Gastroesophageal sphincter (tissue), 4 donors: ENCODE measurements around the gene FAM120A. TPM values are rescaled to one million over a fixed set of nuclear protein-coding genes. Genes with fewer than 3 reads are reported as not detected.
"Not testable (repeated sequence)": the region's sequence is repeated elsewhere in the genome, so short reads cannot be mapped to it uniquely, and the experiment has no call there.

Experiments used
- ATAC-seq: fragments of 150-250 bp; one replicate; pipeline ENCODE4 v1.9.1; 2016; ENCODE audit warnings: mild to moderate bottlenecking, moderate library complexity
- H3K27ac ChIP-seq, 4 donors: fragments of 200-600 bp; sonication (generic) in 3 of 4; 1 replicate in 3 of 4; 2 replicates in 1 of 4; pipeline ENCODE4 v1.5.1; 2016 to 2019
- H3K27me3 ChIP-seq: fragments of 200-600 bp; sonication (generic); one replicate; pipeline ENCODE4 v1.5.1; 2019
- H3K36me3 ChIP-seq, 2 donors: fragments of 200-600 bp; sonication (generic); one replicate each; pipeline ENCODE4 v1.5.1; 2019; ENCODE audit warnings: control low read depth in 1 of 2
- H3K4me1 ChIP-seq, 3 donors: fragments of 200-600 bp; sonication (generic); 1 replicate in 2 of 3; 2 replicates in 1 of 3; pipeline ENCODE4 v1.5.1; 2016 to 2019; ENCODE audit warnings: control low read depth in 2 of 3
- H3K4me3 ChIP-seq, 2 donors: fragments of 200-600 bp; sonication (generic); one replicate each; pipeline ENCODE4 v1.5.1; 2019; ENCODE audit warnings: mild to moderate bottlenecking in 1 of 2, moderate library complexity in 1 of 2
- H3K9me3 ChIP-seq, 3 donors: fragments of 200-600 bp; sonication (generic); one replicate each; pipeline ENCODE4 v1.5.1; 2017 to 2019; ENCODE audit warnings: control low read depth in 2 of 3
- EP300 ChIP-seq: sonication (generic); formaldehyde crosslinking; IDR thresholded peaks from one replicate; pipeline ENCODE4 v1.6.1; 2017; ENCODE audit warnings: antibody characterized with exemption, mild to moderate bottlenecking
- POLR2A ChIP-seq, 2 donors: fragments of 450-650 bp; IDR thresholded peaks; one replicate each; pipeline ENCODE4 v1.6.1; 2017; ENCODE audit warnings: antibody characterized with exemption in 2 of 2, mild to moderate bottlenecking in 2 of 2, moderate library complexity in 1 of 2
- POLR2AphosphoS5 ChIP-seq: sonication (generic); formaldehyde crosslinking; IDR thresholded peaks from one replicate; pipeline ENCODE4 v1.6.1; 2017; ENCODE audit warnings: antibody characterized with exemption
- WGBS, 2 donors: methylation state at CpG; one replicate each; pipeline ENCODE4 v1.1.5; 2018; ENCODE audit warnings: low coverage in 1 of 2; 5-methylcytosine and 5-hydroxymethylcytosine counted together
- total RNA-seq, 4 donors: library from RNA; depleted of rRNA; stranded (reverse); fragments of >200 nt; gene quantifications; one replicate each; pipeline ENCODE4 v1.1.0, GENCODE V29; 2016
- TF ChIP-seq, protein P1 (sequence below), 4 experiments: fragments of 200-600 bp in 2 of 4; fragments of 450-650 bp in 2 of 4; sonication (generic) in 1 of 4; IDR thresholded peaks; one replicate each; pipeline ENCODE4 v1.5.1; 2017 to 2019; ENCODE audit warnings: antibody characterized with exemption in 4 of 4, mild to moderate bottlenecking in 2 of 4, moderate library complexity in 2 of 4

Gene FAM120A
- total RNA-seq, 4 donors from 2014 or later, result 68.6 to 116 (median 75.7) TPM

DNA sequence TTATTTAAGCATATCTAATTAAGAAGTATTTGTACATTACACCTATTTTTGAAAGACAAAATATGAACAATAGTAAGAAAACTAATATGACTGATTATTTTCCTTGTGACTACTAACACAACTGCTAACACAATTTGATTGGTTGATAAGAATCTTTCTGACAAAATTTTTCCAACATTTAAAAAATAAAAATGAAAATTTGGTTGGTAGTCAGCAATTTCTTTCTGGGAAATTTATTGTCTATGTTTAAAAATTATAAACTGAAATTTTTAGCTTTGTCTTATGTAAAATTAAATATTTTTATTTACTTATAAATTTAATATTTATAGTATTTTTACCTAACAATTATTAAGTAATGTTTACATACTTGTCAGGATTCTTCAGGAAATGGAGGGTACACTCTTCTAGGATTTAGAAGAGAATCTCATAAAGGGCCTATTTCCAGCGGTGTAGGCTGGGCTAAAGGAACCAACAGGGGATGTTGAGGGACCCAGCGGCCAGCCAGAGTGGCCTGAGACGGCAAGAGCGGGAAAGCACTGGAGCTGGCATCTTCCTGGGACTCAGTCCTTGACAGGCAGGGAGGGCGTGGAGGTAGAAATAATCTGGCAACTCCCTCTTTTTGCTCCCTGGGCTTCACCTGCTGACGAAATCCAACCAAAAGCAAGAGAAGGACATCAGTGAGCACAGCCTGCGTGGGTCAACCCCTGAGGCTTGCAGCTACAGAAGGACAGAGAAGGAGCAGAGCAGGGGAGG lies 14.7 kb upstream of the FAM120A start:
- no peaks in the 10 kb centered on the region for H3K4me1 ChIP-seq
- TF ChIP-seq, protein P1, sequence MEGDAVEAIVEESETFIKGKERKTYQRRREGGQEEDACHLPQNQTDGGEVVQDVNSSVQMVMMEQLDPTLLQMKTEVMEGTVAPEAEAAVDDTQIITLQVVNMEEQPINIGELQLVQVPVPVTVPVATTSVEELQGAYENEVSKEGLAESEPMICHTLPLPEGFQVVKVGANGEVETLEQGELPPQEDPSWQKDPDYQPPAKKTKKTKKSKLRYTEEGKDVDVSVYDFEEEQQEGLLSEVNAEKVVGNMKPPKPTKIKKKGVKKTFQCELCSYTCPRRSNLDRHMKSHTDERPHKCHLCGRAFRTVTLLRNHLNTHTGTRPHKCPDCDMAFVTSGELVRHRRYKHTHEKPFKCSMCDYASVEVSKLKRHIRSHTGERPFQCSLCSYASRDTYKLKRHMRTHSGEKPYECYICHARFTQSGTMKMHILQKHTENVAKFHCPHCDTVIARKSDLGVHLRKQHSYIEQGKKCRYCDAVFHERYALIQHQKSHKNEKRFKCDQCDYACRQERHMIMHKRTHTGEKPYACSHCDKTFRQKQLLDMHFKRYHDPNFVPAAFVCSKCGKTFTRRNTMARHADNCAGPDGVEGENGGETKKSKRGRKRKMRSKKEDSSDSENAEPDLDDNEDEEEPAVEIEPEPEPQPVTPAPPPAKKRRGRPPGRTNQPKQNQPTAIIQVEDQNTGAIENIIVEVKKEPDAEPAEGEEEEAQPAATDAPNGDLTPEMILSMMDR (IDR thresholded peaks at IDR 0.05), result no peak
- TF ChIP-seq EP300, result no peak
- no peak for TF ChIP-seq POLR2AphosphoS5
- no peak for TF ChIP-seq POLR2A (IDR thresholded peaks at IDR 0.05)
- H3K36me3 ChIP-seq, result no peaks in the 10 kb centered on the region
- no peaks in the 10 kb centered on the region for H3K9me3 ChIP-seq
- H3K27me3 ChIP-seq, result no peaks in the 10 kb centered on the region
- no peak overlapping the region for H3K27ac ChIP-seq
- ATAC-seq, result no peak
- 89 to 94% methylated on average over 2 to 7 of the region's 7 CpGs for WGBS, 2 donors
- H3K4me3 ChIP-seq, result no peak overlapping the region

DNA sequence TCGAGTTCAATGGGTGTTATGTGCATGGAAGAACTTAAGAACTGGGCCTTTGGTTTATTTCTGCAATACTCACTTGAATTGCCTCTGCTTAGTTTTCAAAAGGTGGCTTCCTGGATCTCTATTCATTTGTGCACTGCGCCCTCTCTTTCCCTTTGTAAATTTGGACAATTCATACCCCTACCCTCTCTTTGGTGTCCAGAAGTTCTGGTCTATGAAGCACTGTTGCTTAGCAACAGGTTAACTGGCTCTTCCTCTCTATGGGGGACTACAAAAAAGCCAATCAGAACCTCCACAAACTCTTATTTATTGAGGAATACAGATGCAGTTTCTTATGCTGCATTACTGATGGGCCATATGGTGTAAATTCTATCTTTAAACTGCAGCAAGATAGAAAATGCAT lies 13.5 kb upstream of the FAM120A start:
- no peaks in the 10 kb centered on the region for H3K4me1 ChIP-seq
- WGBS, 2 donors, result 69 to 83% methylated on average over 2 of the region's 2 CpGs
- H3K9me3 ChIP-seq, result no peaks in the 10 kb centered on the region
- H3K4me3 ChIP-seq, result no peak overlapping the region
- no peaks in the 10 kb centered on the region for H3K27me3 ChIP-seq
- no peaks in the 10 kb centered on the region for H3K36me3 ChIP-seq
- no peak overlapping the region for H3K27ac ChIP-seq
- TF ChIP-seq POLR2A (IDR thresholded peaks at IDR 0.05) (no peak), POLR2AphosphoS5 (no peak), EP300 (no peak)
- TF ChIP-seq, protein P1 (IDR thresholded peaks at IDR 0.05), result no peak
- ATAC-seq, result no peak

DNA sequence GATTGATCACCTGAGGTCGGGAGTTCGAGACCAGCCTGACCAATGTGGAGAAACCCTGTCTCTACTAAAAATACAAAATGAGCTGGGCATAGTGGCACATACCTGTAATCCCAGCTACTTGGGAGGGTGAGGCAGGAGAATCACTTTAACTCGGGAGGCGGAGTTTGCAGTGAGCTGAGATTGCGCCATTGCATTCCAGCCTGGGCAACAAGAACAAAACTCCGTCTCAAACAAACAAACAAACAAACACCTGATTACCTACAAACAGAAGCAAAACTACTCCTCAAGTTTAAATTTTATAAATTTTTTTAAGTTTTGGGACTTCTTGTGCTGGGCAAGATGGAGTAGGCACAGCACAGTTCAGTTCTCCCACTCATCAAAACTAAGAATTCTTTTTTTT lies 12.2 kb upstream of the FAM120A start:
- H3K27ac ChIP-seq, result not testable (repeated sequence)
- 95 to 100% methylated on average over 3 to 6 of the region's 6 CpGs for WGBS, 2 donors

DNA sequence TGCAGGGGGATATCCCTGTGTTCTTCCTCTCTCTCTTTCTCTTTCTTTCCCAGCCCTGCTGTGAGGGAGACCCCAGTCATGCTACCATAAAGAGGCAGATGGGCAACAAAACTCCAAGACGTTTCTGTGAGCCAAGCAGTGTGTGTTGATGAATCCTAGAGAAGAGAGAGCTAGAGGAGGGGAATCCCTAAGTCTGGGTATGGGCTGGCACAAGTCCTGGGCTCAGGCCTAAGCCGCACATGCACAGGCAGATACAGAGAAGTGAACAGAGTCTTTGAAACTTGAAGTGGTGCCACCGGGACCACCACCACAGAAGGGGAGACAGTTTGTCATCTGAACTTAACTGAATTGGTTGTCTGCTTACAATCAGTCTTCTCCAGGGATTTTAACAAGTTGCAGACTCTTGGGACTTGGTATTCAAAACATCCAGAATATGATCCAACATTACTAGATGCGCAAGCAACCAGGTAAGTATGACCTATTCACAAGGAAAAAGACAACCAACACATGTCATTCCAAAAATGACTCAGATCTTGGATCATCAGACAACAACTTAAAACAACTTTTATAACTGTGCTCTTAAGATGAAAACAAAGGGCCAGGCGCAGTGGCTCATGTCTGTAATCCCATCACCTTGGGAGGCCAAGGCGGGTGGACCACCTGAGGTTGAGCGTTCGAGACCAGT lies 10.4 kb upstream of the FAM120A start:
- Histone ChIP-seq H3K36me3 (peaks cover 0 to 6% of the 10 kb centered on the region in 2 donors), H3K4me1 (no peaks in the 10 kb centered on the region), H3K27me3 (no peaks in the 10 kb centered on the region), H3K9me3 (no peaks in the 10 kb centered on the region), H3K4me3 (no peak overlapping the region), H3K27ac (no peak overlapping the region)
- no peak for ATAC-seq
- WGBS, 2 donors, result 80 to 86% methylated on average over 1 to 7 of the region's 8 CpGs
- TF ChIP-seq POLR2AphosphoS5, result no peak
- TF ChIP-seq, protein P1 (IDR thresholded peaks at IDR 0.05), result no peak
- no peak for TF ChIP-seq POLR2A (IDR thresholded peaks at IDR 0.05)
- no peak for TF ChIP-seq EP300

More for the DNA sequence above, 12.2 kb upstream of the FAM120A start:
- not testable (repeated sequence) for H3K4me1 ChIP-seq, H3K36me3 ChIP-seq, ATAC-seq, H3K27me3 ChIP-seq, H3K9me3 ChIP-seq, H3K4me3 ChIP-seq

DNA sequence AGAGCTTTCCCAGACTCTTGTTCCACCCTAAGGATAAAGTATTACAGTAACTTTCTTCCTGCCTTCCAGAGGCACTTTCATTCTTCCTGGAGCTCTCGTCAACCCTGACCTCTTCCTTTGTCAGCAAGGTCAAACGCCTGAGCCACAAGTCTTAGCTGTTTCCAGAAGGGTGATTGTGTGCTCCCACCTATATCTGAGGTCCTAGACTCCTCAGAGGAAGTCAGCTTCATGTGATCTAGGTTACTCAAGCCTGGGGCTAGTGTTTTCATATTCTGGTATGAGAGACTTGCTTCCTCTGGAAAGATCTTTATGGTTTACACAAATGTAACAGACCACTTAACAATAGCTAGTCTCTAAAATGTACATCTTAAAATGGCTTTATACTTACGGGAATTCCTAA lies 5.4 kb upstream of the FAM120A start:
- no peak for ATAC-seq

More for the DNA sequence above, 5.4 kb upstream of the FAM120A start:
- 69 to 85% methylated on average over 1 to 3 of the region's 3 CpGs for WGBS, 2 donors
- Histone ChIP-seq H3K27me3 (no peaks in the 10 kb centered on the region), H3K4me3 (no peak overlapping the region), H3K36me3 (peaks cover 0 to 37% of the 10 kb centered on the region in 2 donors), H3K27ac (no peak overlapping the region), H3K9me3 (no peaks in the 10 kb centered on the region), H3K4me1 (peaks cover 0 to 25% (median 10%) of the 10 kb centered on the region in 3 donors)
- TF ChIP-seq POLR2A (IDR thresholded peaks at IDR 0.05), result no peak
- TF ChIP-seq, protein P1 (IDR thresholded peaks at IDR 0.05), result no peak
- no peak for TF ChIP-seq POLR2AphosphoS5
- TF ChIP-seq EP300, result no peak
